HG03460 (cell line): Measurements from ENCODE around the gene KDM4F.
"Not testable (repeated sequence)": the region's sequence is repeated elsewhere in the genome, so short reads cannot be mapped to it uniquely, and the experiment has no call there.

Experiments used
- ATAC-seq: cut with Tn5 transposase; IDR thresholded peaks from one replicate; pipeline ENCODE4 v1.9.1; 2021; ENCODE audit not compliant: unreplicated experiment

Gene KDM4F

GRCh38 chr11:95049122-95049521 is at the start of gene KDM4F:
KDM4F (plus strand) TSS chr11:95049422.
- not testable (repeated sequence) for ATAC-seq

- ATAC-seq, result no peak
Observed at GRCh38 chr11:95003716-95004115, 45.5 kb upstream of the KDM4F start.

GRCh38 chr11:95005642-95006041 is 43.6 kb upstream of the KDM4F start:
- no peak for ATAC-seq

- ATAC-seq, result no peak
Observed at GRCh38 chr11:95011376-95011775, 37.8 kb upstream of the KDM4F start.

- ATAC-seq, result no peak
Observed at GRCh38 chr11:95014184-95014821, 34.9 kb upstream of the KDM4F start.

- no peak for ATAC-seq
Observed at GRCh38 chr11:95016139-95016538, 33.1 kb upstream of the KDM4F start.

- not testable (repeated sequence) for ATAC-seq
Observed at GRCh38 chr11:95021468-95021867, 27.8 kb upstream of the KDM4F start.

GRCh38 chr11:95024958-95025357 is 24.3 kb upstream of the KDM4F start, which contains the start of gene KDM4E:
KDM4E (plus strand) TSS chr11:95025258; CDS start chr11:95025558, 300 bp downstream.
- ATAC-seq, result no peak

- ATAC-seq, result not testable (repeated sequence)
Observed at GRCh38 chr11:95025594-95025993, 23.6 kb upstream of the KDM4F start.

- no peak for ATAC-seq
Observed at GRCh38 chr11:95028357-95028756, 20.9 kb upstream of the KDM4F start.

- ATAC-seq, result no peak
Observed at GRCh38 chr11:95033051-95033450, 16.2 kb upstream of the KDM4F start.

GRCh38 chr11:95035316-95035715 is 13.9 kb upstream of the KDM4F start:
- ATAC-seq, result no peak

- ATAC-seq, result not testable (repeated sequence)
Observed at GRCh38 chr11:95037356-95038035, 11.7 kb upstream of the KDM4F start.

GRCh38 chr11:95042239-95042638 is 7.0 kb upstream of the KDM4F start:
- no peak for ATAC-seq

GRCh38 chr11:95042906-95043305 is 6.3 kb upstream of the KDM4F start:
- ATAC-seq, result no peak

- no peak for ATAC-seq
Observed at GRCh38 chr11:95044010-95044409, 5.2 kb upstream of the KDM4F start.

GRCh38 chr11:95045812-95046211 is 3.4 kb upstream of the KDM4F start:
- no peak for ATAC-seq

- no peak for ATAC-seq
Observed at GRCh38 chr11:95050595-95051202, 1.5 kb downstream of the KDM4F start.

GRCh38 chr11:95054356-95054755 is 5.1 kb downstream of the KDM4F start:
- no peak for ATAC-seq

- ATAC-seq, result peak; percentile 98
Observed at GRCh38 chr11:95055283-95055897, 6.2 kb downstream of the KDM4F start.

- ATAC-seq, result no peak
Observed at GRCh38 chr11:95057959-95058358, 8.7 kb downstream of the KDM4F start.

GRCh38 chr11:95058621-95059020 is 9.4 kb downstream of the KDM4F start:
- ATAC-seq, result no peak
